GM12878 (cell line): Measurements from ENCODE around the gene PPM1J. TPM values are rescaled to one million over a fixed set of nuclear protein-coding genes. Genes with fewer than 3 reads are reported as not detected.

ENCODE experiments used
- ATAC-seq: fragments of 200-7000 bp; cut with Tn5 transposase; 3 replicates; pipeline ENCODE4 v1.9.1; 2020; ENCODE audit warnings: mild to moderate bottlenecking, moderate library complexity
- BruUV-seq: library from RNA; stranded (reverse); fragments of 400-500 nt; replicated peaks from 2 replicates; lab custom pipeline; 2021; lab: Mats Ljungman, UMichigan
- CTCF ChIA-PET: fragments of 300-600 bp; sonication (Branson Sonifier 250); formaldehyde crosslinking; extraction: SDS; loops from one replicate; lab custom pipeline; 2021; ENCODE audit warnings: inconsistent platforms; lab: Yijun Ruan, JAX
- POLR2A ChIA-PET: fragments of 350-600 bp; formaldehyde crosslinking; extraction: SDS; loops from one replicate; lab custom pipeline; 2021; ENCODE audit warnings: inconsistent platforms; lab: Charles Lee
- RAD21 ChIA-PET: fragments of 300-600 bp; sonication (Branson Sonifier 250); formaldehyde crosslinking; loops from one replicate; lab custom pipeline; 2023; ENCODE audit warnings: antibody characterized with exemption; ENCODE audit not compliant: unreplicated experiment; lab: Charles Lee
- SMC1A ChIA-PET: fragments of 300-600 bp; sonication (Branson Sonifier 250); formaldehyde crosslinking; loops from one replicate; lab custom pipeline; 2023; ENCODE audit not compliant: unreplicated experiment, uncharacterized antibody; lab: Charles Lee
- DNase-seq: peaks from one replicate; pipeline ENCODE4 v3.0.0-alpha.2; 2011; ENCODE audit warnings: low read depth, low spot score
- FAIRE-seq: peaks from 3 replicates; lab custom pipeline; 2011; peaks lifted over from hg19 to GRCh38; lab: Jason Lieb, UNC
- H2AFZ ChIP-seq: 2 replicates; pipeline ENCODE4 v1.6.0; 2011; ENCODE audit warnings: low read depth, low read length, control low read depth; ENCODE audit not compliant: control insufficient read depth
- H3K27ac ChIP-seq: 2 replicates; pipeline ENCODE4 v1.5.1; 2011; ENCODE audit warnings: control low read depth; ENCODE audit not compliant: control insufficient read depth, insufficient read depth
- H3K27me3 ChIP-seq, 2 experiments: replicated peaks in 1 of 2; 2 replicates each; pipeline versions ENCODE4 v1.6.0 to v1.6.1; 2011; ENCODE audit warnings: low read length in 1 of 2; ENCODE audit not compliant: control insufficient read depth in 2 of 2, insufficient read depth in 2 of 2
- H3K36me3 ChIP-seq, 2 experiments: 2 replicates each; pipeline ENCODE4 v1.5.1; 2011; ENCODE audit warnings: low read length in 1 of 2; ENCODE audit not compliant: control insufficient read depth in 2 of 2, insufficient read depth in 2 of 2
- H3K4me1 ChIP-seq: 2 replicates; pipeline ENCODE4 v1.6.1; 2011; ENCODE audit warnings: mild to moderate bottlenecking, low read length, moderate library complexity, mixed read lengths; ENCODE audit not compliant: control insufficient read depth, insufficient read depth
- H3K4me2 ChIP-seq: 2 replicates; pipeline ENCODE4 v1.6.0; 2011; ENCODE audit warnings: control low read depth; ENCODE audit not compliant: control insufficient read depth, insufficient read depth
- H3K4me3 ChIP-seq: fragments of 200-600 bp; sonication (generic); 2 replicates; pipeline ENCODE4 v1.5.1; 2016
- H3K79me2 ChIP-seq: 2 replicates; pipeline ENCODE4 v1.6.0; 2011; ENCODE audit warnings: low read length; ENCODE audit not compliant: control insufficient read depth, insufficient read depth
- H3K9ac ChIP-seq: 2 replicates; pipeline ENCODE4 v1.8.0; 2011; ENCODE audit warnings: low read length, control low read depth, mixed read lengths; ENCODE audit not compliant: control insufficient read depth, insufficient read depth
- H3K9me3 ChIP-seq: replicated peaks from 3 replicates; pipeline ENCODE4 v1.5.1; 2011; ENCODE audit warnings: mild to moderate bottlenecking, low read length; ENCODE audit not compliant: control insufficient read depth, insufficient read depth
- H4K20me1 ChIP-seq: 2 replicates; pipeline ENCODE4 v1.6.0; 2011; ENCODE audit not compliant: control insufficient read depth, insufficient read depth
- CHD2 ChIP-seq: IDR thresholded peaks from 2 replicates; pipeline ENCODE4 v1.6.1; 2011; ENCODE audit warnings: low read depth, low read length, improper control_type of control experiment, borderline replicate concordance
- EED ChIP-seq: sonication (generic); IDR thresholded peaks from 2 replicates; pipeline ENCODE4 v1.6.1; 2016; ENCODE audit warnings: antibody characterized with exemption, low read depth
- FOS ChIP-seq: IDR thresholded peaks from 3 replicates; pipeline ENCODE4 v1.6.1; 2011; ENCODE audit warnings: borderline replicate concordance; ENCODE audit not compliant: insufficient read length; ENCODE audit errors: extremely low read depth
- FOXM1 ChIP-seq: IDR thresholded peaks from 2 replicates; pipeline ENCODE4 v1.6.1; 2012; ENCODE audit warnings: low read depth, mild to moderate bottlenecking, inconsistent platforms, low read length, moderate library complexity
- HDAC2 ChIP-seq: fragments of 200-600 bp; sonication (generic); IDR thresholded peaks from 2 replicates; pipeline ENCODE4 v1.6.1; 2017
- IKZF1 ChIP-seq: fragments of 450-650 bp; conservative IDR thresholded peaks from 2 replicates; pipeline ENCODE4 v1.6.1; 2017; ENCODE audit warnings: antibody characterized with exemption, mild to moderate bottlenecking
- IKZF2 ChIP-seq, 2 experiments: fragments of 450-650 bp; IDR thresholded peaks; 2 replicates each; pipeline ENCODE4 v1.6.1; 2017; ENCODE audit warnings: mild to moderate bottlenecking in 2 of 2, moderate library complexity in 2 of 2
- NFXL1 ChIP-seq: fragments of 450-650 bp; IDR thresholded peaks from 2 replicates; pipeline ENCODE4 v1.6.1; 2017; ENCODE audit warnings: antibody characterized with exemption, mild to moderate bottlenecking, borderline replicate concordance
- NFYB ChIP-seq: IDR thresholded peaks from 2 replicates; pipeline ENCODE4 v1.6.1; 2011; ENCODE audit warnings: low read depth, mild to moderate bottlenecking, low read length, improper control_type of control experiment, moderate library complexity; ENCODE audit not compliant: insufficient read depth
- POU2F2 ChIP-seq: IDR thresholded peaks from 3 replicates; pipeline ENCODE4 v1.6.1; 2011; ENCODE audit warnings: low read depth, mild to moderate bottlenecking, low read length, borderline replicate concordance
- RCOR1 ChIP-seq: conservative IDR thresholded peaks from 2 replicates; pipeline ENCODE4 v1.6.1; 2012; ENCODE audit warnings: low read depth, low read length, improper control_type of control experiment
- SMARCA5 ChIP-seq: fragments of 450-650 bp; IDR thresholded peaks from 2 replicates; pipeline ENCODE4 v1.6.1; 2017; ENCODE audit warnings: mild to moderate bottlenecking
- STAT3 ChIP-seq: IDR thresholded peaks from 2 replicates; pipeline ENCODE4 v1.6.1; 2011; ENCODE audit warnings: low read depth, low read length, improper control_type of control experiment
- TCF12 ChIP-seq: IDR thresholded peaks from 2 replicates; pipeline ENCODE4 v1.6.1; 2011; ENCODE audit warnings: low read depth, mild to moderate bottlenecking, low read length
- WRNIP1 ChIP-seq: IDR thresholded peaks from 2 replicates; pipeline ENCODE4 v1.6.1; 2011; ENCODE audit warnings: low read depth, low read length, improper control_type of control experiment, borderline replicate concordance
- ZNF217 ChIP-seq: fragments of 450-650 bp; IDR thresholded peaks from 2 replicates; pipeline ENCODE4 v1.6.1; 2017; ENCODE audit warnings: antibody characterized with exemption, mild to moderate bottlenecking
- WGBS: methylation state at CpG from one replicate; pipeline ENCODE4 v1.1.6; 2016; ENCODE audit warnings: low lambda C conversion rate; ENCODE audit not compliant: insufficient replicate concordance, insufficient coverage; ENCODE audit errors: missing lambda C conversion rate; 5-methylcytosine and 5-hydroxymethylcytosine counted together
- in situ Hi-C: fragments of 300-500 bp; cut with MboI; formaldehyde crosslinking; loops from 9 replicates; pipeline ENCODE4 v1.14.3; 2018; ENCODE audit warnings: mixed read lengths
- intact Hi-C: fragments of 100-400 bp; cut with micrococcal nuclease; formaldehyde crosslinking; loops from one replicate; pipeline ENCODE4 v1.14.2; 2022; ENCODE audit not compliant: unreplicated experiment
- polyA plus RNA-seq, 11 experiments: library from polyadenylated mRNA; depleted of rRNA in 4 of 11; unstranded in 6 of 11; stranded (reverse) in 5 of 11; fragments of >200 nt; fragmentation: Nextera tagmentation in 4 of 11; fragmentation: Illumina TruSeq in 1 of 11; extraction: Ambion mirVana in 4 of 11; extraction: Trizol in 1 of 11; gene quantifications; 1 replicate in 1 of 11; 2 replicates in 10 of 11; pipeline versions ENCODE4 v1.2.1 to v1.2.3, GENCODE V29; 2011 to 2016; ENCODE audit warnings: inconsistent platforms in 2 of 11, missing spikeins in 2 of 11, low read depth in 1 of 11
- total RNA-seq, 4 experiments: library from RNA; depleted of rRNA in 3 of 4; stranded (reverse); fragments of >200 nt in 3 of 4; fragmentation: Illumina TruSeq in 1 of 4; extraction: Trizol in 1 of 4; gene quantifications; 2 replicates each; pipeline versions ENCODE4 v1.2.1 to v1.2.3, GENCODE V29; 2013 to 2021
- TF ChIP-seq, protein P1 (sequence below): IDR thresholded peaks from 2 replicates; pipeline ENCODE4 v1.6.1; 2012; ENCODE audit warnings: low read depth, low read length, improper control_type of control experiment
- TF ChIP-seq, protein P2 (sequence below): IDR thresholded peaks from 2 replicates; pipeline ENCODE4 v1.6.1; 2012; ENCODE audit warnings: low read depth, low read length, improper control_type of control experiment
- TF ChIP-seq, protein P3 (sequence below): fragments of 150-350 bp; IDR thresholded peaks from 2 replicates; pipeline ENCODE4 v1.6.1; 2014; ENCODE audit warnings: mild to moderate bottlenecking, low read depth, low read length
- TF ChIP-seq, protein P4 (sequence below): fragments of 450-650 bp; IDR thresholded peaks from 2 replicates; pipeline ENCODE4 v1.6.1; 2016; ENCODE audit warnings: mild to moderate bottlenecking

Gene PPM1J
- total and polyA plus RNA-seq, 10 of the 15 experiments (the other 5 are each of a cell fraction or from before 2014, with no cell fraction given): 0.07 to 1.8 (median 0.59) TPM; not detected in 1

DNA sequence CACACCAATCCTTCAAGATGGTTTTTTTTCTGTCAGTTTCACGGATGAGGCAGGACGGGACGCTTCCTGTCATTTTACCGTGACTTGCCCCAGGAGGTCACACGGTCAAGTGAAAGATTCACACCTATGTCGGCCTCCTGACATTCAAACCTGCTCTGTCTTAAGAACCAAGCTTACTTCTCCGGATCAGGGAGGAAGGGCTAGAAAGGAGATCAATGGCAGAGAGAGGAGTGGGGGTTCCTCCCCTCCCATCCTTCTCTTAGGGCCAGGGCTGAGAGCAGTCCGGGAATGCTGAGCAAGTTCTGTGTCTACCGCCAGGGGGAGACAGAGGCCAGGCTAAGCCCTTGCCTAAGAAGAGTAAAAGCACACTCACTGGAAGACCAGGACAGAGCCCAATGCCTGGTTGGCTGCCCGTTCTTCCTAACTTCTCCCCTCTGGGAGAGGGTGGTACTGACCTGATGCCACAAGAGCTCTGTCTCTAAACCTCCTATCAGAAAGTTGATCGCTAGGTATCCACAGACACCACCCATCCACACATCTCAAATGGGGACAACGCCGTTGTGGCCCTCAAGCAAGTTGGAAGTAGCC lies 1.1 kb upstream of the PPM1J start:
- no peak overlapping the region for H3K27ac ChIP-seq
- 0 out of 2 replicates have a peak, but pooled peaks cover 3% of the 10 kb centered on the region for H4K20me1 ChIP-seq
- H3K9ac ChIP-seq: peak overlapping the region; percentile 19; the same call in 1 of the 2 replicates
- in situ Hi-C loops: loop anchor here (5.0 kb wide), 2 partner anchors 91 to 326 kb away; no protein-coding TSS in a partner anchor
- H3K36me3 ChIP-seq: no peaks in the 10 kb centered on the region
- FAIRE-seq (peak; percentile 49), DNase-seq (no peak), ATAC-seq (peak; percentile 69)
- H3K27me3 ChIP-seq: peaks cover 0 to 3% of the 10 kb centered on the region in 2 experiments; a peak in 1 of 4 replicates
- POLR2A ChIA-PET: interaction anchor here (1.2 to 1.6 kb wide), 3 partner anchors 322 to 357 kb away, joined by 4 to 6 read pairs (median 5); partner anchors contain the start of gene LRIG2
- whole genome bisulfite sequencing: 20% methylated on average over 13 of the region's 13 CpGs
- BruUV-seq: no TSS peak
- H3K9me3 ChIP-seq: no peaks in the 10 kb centered on the region
- H3K79me2 ChIP-seq: no peaks in the 10 kb centered on the region
- RAD21 ChIA-PET: interaction anchor here (0.7 to 8.6 kb wide), 23 partner anchors 12 to 423 kb away, joined by 3 to 192 read pairs (median 7); partner anchors contain the start of genes CAPZA1, CTTNBP2NL, LRIG2 and MOV10
- CTCF ChIA-PET: interaction anchor here (0.6 to 10.8 kb wide), 49 partner anchors 8 to 1567 kb away, joined by 3 to 428 read pairs (median 5); partner anchors contain the start of genes LRIG2, MOV10 and SLC16A1
- SMC1A ChIA-PET: interaction anchor here (0.6 to 8.7 kb wide), 19 partner anchors 12 to 418 kb away, joined by 3 to 178 read pairs (median 6); partner anchors contain the start of genes LRIG2, MOV10 and ST7L
- peak overlapping the region; percentile 67 for H3K4me3 ChIP-seq
- H3K4me2 ChIP-seq: peak overlapping the region; percentile 92
- intact Hi-C loops: loop anchor here (1.0 to 10.0 kb wide), 8 partner anchors 88 to 961 kb away; partner anchors contain the start of genes LRIG2, MAGI3 and SLC16A1
- peaks cover 22% of the 10 kb centered on the region for H3K4me1 ChIP-seq
- H2AFZ ChIP-seq: peak overlapping the region; percentile 68
- TF ChIP-seq TCF12: no peak
- no peak for TF ChIP-seq RCOR1
- TF ChIP-seq, protein P1, sequence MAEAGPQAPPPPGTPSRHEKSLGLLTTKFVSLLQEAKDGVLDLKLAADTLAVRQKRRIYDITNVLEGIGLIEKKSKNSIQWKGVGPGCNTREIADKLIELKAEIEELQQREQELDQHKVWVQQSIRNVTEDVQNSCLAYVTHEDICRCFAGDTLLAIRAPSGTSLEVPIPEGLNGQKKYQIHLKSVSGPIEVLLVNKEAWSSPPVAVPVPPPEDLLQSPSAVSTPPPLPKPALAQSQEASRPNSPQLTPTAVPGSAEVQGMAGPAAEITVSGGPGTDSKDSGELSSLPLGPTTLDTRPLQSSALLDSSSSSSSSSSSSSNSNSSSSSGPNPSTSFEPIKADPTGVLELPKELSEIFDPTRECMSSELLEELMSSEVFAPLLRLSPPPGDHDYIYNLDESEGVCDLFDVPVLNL: no peak
- TF ChIP-seq IKZF2 (IDR thresholded peaks at IDR 0.05): peak; percentile 54 to 72; a peak in 3 of 4 replicates
- TF ChIP-seq, protein P2, sequence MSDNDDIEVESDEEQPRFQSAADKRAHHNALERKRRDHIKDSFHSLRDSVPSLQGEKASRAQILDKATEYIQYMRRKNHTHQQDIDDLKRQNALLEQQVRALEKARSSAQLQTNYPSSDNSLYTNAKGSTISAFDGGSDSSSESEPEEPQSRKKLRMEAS: peak; percentile 31; the same call in 1 of the 2 replicates
- TF ChIP-seq FOS: no peak
- TF ChIP-seq SMARCA5: 0 out of 2 replicates have a peak, but pooled peaks have one; percentile 36
- TF ChIP-seq CHD2: no peak
- TF ChIP-seq STAT3: no peak
- TF ChIP-seq IKZF1: peak; percentile 51; the same call in 1 of the 2 replicates
- no peak for TF ChIP-seq HDAC2
- TF ChIP-seq, protein P3, sequence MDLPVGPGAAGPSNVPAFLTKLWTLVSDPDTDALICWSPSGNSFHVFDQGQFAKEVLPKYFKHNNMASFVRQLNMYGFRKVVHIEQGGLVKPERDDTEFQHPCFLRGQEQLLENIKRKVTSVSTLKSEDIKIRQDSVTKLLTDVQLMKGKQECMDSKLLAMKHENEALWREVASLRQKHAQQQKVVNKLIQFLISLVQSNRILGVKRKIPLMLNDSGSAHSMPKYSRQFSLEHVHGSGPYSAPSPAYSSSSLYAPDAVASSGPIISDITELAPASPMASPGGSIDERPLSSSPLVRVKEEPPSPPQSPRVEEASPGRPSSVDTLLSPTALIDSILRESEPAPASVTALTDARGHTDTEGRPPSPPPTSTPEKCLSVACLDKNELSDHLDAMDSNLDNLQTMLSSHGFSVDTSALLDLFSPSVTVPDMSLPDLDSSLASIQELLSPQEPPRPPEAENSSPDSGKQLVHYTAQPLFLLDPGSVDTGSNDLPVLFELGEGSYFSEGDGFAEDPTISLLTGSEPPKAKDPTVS: no peak
- no peak for TF ChIP-seq POU2F2
- TF ChIP-seq WRNIP1: no peak
- TF ChIP-seq NFYB: no peak
- no peak for TF ChIP-seq ZNF217
- no peak for TF ChIP-seq NFXL1
- TF ChIP-seq, protein P4, sequence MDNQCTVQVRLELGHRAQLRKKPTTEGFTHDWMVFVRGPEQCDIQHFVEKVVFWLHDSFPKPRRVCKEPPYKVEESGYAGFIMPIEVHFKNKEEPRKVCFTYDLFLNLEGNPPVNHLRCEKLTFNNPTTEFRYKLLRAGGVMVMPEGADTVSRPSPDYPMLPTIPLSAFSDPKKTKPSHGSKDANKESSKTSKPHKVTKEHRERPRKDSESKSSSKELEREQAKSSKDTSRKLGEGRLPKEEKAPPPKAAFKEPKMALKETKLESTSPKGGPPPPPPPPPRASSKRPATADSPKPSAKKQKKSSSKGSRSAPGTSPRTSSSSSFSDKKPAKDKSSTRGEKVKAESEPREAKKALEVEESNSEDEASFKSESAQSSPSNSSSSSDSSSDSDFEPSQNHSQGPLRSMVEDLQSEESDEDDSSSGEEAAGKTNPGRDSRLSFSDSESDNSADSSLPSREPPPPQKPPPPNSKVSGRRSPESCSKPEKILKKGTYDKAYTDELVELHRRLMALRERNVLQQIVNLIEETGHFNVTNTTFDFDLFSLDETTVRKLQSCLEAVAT: no peak
- TF ChIP-seq FOXM1: 0 out of 2 replicates have a peak, but pooled peaks have one; percentile 25
- peak; percentile 57; the same call in 1 of the 2 replicates for TF ChIP-seq EED
